ENCODE results near the gene CLSTN2.

Gene CLSTN2

GRCh38 chr3:140568131-140568530 lies 633.1 kb downstream of the CLSTN2 start:
- in situ Hi-C loops (cut with MboI; ENCODE audit: low pct_unique_long_range_greater_than_20kb, low sequenced_read_pairs), result no loop called here
- no peak for DNase-seq

DNA sequence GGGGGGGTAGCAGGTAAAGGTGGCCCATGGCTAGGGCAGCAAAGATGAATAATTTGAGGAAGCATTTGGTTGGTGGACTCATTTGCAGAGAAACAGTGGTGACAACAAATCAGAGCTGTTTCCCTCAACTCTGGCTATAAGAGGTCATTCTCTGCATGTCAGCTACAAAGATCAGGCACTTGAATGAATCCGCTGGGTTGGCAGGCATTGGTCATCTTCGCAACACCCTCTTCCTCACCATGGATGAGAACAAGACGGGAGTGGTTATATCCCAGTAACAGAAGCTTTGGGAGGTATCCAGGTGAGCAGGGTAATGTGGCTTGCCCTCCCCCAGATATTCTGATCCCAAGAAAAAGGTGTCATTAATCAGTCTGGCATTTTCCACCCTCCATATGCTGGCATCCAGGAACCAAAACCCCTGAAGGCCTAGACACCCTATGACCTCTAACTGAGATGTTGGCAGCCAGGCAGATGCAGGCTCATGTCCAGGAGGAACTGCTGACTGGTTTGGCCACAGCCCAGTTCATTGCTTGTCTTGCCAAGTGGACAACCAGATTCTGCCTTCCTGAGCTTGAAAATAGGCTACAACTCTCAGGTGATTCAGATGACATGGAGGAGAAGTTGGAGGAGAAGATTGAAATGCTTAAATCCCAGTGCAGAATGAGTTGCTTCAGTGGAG lies 634.0 kb downstream of the CLSTN2 start:
- in situ Hi-C loops (cut with MboI; ENCODE audit: low pct_unique_long_range_greater_than_20kb, low sequenced_read_pairs), result no loop called here
- DNase-seq, result no peak

- in situ Hi-C loops (cut with MboI; ENCODE audit: low pct_unique_long_range_greater_than_20kb, low sequenced_read_pairs), result no loop called here
- DNase-seq, result no peak
These were observed 635.6 kb downstream of the CLSTN2 start for GRCh38 chr3:140570602-140571001.

- no peak for DNase-seq
- in situ Hi-C loops (cut with MboI; ENCODE audit: low pct_unique_long_range_greater_than_20kb, low sequenced_read_pairs), result no loop called here
These were observed 636.9 kb downstream of the CLSTN2 start for GRCh38 chr3:140571836-140572235.

DNA sequence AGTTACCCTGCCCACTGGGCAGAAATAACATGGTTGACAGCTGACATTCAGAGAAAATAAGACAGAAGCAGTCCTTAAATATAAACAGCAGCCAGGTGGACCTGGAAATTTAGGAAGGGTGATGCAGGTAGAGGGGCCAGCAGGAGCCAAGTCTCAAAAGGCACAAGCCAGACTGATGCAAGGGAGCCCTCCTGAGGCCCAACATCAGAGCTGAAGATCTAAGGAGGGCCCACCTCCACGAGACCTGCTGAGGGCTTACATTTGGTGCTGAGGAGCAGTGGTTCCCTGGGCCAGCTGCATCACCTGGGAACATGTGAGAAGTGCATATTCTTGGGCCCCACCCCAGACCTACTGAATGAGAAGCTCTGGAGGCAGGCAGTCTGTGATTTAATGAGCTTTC lies 637.3 kb downstream of the CLSTN2 start:
- no peak for DNase-seq

DNA sequence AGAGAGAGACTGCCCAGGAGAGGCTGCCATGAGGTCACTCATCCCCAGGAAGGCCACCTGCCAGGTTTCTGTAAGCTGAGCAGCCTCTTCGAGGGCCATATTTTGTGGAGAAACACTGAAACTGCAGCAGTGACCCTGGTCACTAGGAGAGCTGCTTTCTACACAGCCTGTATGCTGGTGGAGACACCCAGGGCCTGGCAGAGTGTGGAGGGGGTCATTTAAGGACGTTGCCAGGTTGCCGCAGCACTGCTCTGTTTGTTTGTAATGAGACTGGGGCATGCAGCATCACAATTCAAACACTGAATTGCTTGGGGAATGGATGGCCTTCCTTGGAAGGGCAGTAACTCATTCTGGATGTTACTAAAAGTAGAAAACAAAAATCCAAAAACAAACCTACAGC lies 638.0 kb downstream of the CLSTN2 start:
- in situ Hi-C loops (cut with MboI; ENCODE audit: low pct_unique_long_range_greater_than_20kb, low sequenced_read_pairs), result no loop called here
- no peak for DNase-seq

More for the DNA sequence above, 637.3 kb downstream of the CLSTN2 start:
- in situ Hi-C loops (cut with MboI; ENCODE audit: low pct_unique_long_range_greater_than_20kb, low sequenced_read_pairs), result no loop called here

DNA sequence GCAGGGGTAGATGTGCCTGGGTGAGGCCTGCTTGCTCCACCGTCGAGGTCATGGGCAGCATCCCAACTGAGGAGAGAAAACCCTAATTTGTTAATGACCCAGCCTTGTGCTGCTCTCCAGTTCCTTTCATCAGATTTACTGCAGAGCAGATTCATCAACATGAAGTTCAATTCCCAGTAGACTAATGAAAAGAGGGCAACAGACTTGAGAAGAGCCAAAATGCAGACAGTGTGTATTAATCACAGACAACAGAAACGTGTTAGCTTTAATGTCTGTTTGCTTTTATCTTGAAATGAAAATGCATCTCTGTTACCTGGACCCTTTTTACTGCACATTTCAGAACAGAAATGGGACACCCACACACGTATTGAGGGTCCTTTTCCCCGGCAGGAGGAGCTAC lies 639.4 kb downstream of the CLSTN2 start:
- in situ Hi-C loops (cut with MboI; ENCODE audit: low pct_unique_long_range_greater_than_20kb, low sequenced_read_pairs), result no loop called here
- DNase-seq, result no peak

GRCh38 chr3:140576449-140576848 lies 641.5 kb downstream of the CLSTN2 start:
- in situ Hi-C loops (cut with MboI; ENCODE audit: low pct_unique_long_range_greater_than_20kb, low sequenced_read_pairs), result no loop called here
- DNase-seq, result no peak

DNA sequence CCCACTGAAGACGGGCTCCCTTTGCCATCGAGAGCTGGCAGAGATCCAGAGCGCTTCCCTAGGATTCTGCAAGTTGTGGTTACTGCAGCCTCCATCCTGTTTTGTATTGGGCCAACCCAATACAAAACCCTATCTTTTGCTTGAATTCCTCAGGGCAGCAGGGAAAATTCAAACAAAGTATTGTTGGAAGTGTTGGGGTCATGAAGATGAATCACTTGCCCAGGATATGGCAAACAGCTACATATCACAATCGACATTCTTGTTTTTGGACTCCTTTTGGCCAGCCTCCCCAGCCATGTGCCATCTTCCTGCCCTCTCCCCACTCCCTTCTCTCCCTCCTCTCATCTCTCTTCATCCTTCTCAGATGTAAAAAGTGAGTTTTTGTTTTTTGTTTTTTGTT lies 642.9 kb downstream of the CLSTN2 start:
- no peak for DNase-seq
- in situ Hi-C loops (cut with MboI; ENCODE audit: low pct_unique_long_range_greater_than_20kb, low sequenced_read_pairs), result no loop called here

DNA sequence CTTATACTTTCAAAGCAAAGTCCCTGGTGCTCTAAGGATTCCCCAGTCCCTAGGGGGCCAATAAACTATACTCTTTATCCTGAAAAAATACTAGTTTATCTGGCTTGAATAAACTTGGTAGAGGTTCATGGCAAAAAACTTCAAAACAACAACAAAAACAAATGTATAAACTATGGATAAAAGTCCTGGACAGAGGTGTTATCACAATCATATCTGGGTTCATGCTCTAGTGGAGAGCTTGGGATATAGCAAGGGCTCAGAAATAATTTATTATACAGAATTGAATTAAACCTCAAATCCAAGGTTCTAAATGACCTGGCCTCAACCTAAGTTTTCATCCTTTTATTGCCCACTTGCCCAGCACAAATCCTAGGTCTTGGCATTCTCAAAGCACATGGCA lies 644.3 kb downstream of the CLSTN2 start:
- in situ Hi-C loops (cut with MboI; ENCODE audit: low pct_unique_long_range_greater_than_20kb, low sequenced_read_pairs), result no loop called here
- no peak for DNase-seq

DNA sequence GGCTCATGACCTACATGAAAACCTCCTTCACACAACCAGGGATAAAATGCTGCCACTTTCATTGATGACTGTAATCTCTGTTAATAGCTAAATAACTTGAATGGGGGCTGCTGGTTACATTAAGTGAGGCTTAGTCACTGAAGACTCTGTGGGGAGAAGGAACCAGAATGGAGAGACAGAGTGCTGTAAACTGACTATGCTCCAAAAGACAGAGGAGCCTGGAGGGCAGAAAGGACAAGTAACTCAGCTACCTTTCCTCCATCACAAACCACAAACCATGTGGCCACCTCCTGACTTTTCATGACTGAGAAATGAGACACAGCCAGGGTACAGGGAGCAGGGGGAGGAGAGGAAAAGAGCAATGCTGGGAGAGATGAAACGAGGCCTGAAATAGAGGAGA lies 645.8 kb downstream of the CLSTN2 start:
- DNase-seq, result no peak
- in situ Hi-C loops (cut with MboI; ENCODE audit: low pct_unique_long_range_greater_than_20kb, low sequenced_read_pairs), result no loop called here

DNA sequence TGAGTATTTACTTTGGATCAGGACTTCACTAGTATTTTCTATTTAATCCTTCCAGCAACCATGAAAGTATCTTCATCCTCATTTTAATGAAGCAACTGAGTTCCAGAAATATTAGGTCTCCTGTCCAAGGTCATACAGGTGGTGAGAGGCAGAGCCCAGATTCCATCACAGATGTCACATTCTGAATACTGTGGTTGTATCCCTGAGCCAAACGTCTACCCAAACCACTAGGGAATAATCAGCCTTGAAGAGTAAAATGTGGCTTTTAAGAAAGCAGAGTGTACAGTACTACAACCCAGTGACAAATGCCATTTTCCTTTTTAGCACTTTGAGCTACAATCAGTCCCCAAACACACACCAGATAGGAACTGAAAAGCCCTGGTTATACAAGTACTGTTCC lies 649.6 kb downstream of the CLSTN2 start:
- no peak for DNase-seq
- in situ Hi-C loops (cut with MboI; ENCODE audit: low pct_unique_long_range_greater_than_20kb, low sequenced_read_pairs), result no loop called here

GRCh38 chr3:140585828-140586227 lies 650.8 kb downstream of the CLSTN2 start:
- in situ Hi-C loops (cut with MboI; ENCODE audit: low pct_unique_long_range_greater_than_20kb, low sequenced_read_pairs), result no loop called here
- DNase-seq, result no peak

- in situ Hi-C loops (cut with MboI; ENCODE audit: low pct_unique_long_range_greater_than_20kb, low sequenced_read_pairs), result no loop called here
- DNase-seq, result no peak
These were observed 651.3 kb downstream of the CLSTN2 start for GRCh38 chr3:140586311-140586710.

DNA sequence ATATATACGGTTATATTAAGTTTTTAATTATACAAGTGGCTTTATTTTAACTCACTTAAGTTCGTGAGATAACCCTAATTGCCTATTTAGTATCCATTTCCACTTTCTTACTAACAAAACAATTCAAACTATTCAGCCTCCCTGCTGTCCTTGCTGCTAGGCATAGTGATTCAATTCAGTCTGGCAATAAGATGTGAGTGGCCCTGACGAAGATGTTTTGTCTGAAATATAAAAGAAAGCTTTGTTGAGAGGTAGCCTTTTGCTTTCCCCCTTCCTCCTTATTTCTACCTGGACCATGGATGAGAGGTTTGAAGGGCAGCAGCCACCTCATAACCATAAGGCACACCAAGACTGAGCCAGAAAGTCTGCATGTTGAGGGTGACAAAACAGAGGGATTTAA lies 653.6 kb downstream of the CLSTN2 start:
- in situ Hi-C loops (cut with MboI; ENCODE audit: low pct_unique_long_range_greater_than_20kb, low sequenced_read_pairs), result no loop called here
- DNase-seq, result no peak

DNA sequence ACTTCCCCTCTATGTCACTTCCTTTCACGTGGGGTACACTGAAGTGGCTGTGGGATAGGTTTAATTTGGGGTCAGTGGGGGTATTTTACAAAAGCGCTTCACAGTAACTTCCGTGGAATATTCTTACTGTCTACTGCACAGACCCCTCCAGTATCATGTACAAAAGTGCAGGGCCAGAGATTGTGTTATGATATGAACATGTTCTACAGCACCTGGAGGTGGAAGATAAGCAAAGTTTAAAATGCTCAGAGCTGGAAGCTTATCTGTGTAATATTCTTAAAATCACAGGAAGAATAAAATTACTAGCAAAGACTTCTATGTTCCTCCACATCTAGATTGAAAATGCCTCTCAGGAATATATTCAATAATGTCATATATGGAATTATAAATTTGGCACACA lies 658.8 kb downstream of the CLSTN2 start:
- no peak for DNase-seq
- in situ Hi-C loops (cut with MboI; ENCODE audit: low pct_unique_long_range_greater_than_20kb, low sequenced_read_pairs), result no loop called here

GRCh38 chr3:140595295-140595694 lies 660.3 kb downstream of the CLSTN2 start:
- in situ Hi-C loops (cut with MboI; ENCODE audit: low pct_unique_long_range_greater_than_20kb, low sequenced_read_pairs), result no loop called here
- no peak for DNase-seq

DNA sequence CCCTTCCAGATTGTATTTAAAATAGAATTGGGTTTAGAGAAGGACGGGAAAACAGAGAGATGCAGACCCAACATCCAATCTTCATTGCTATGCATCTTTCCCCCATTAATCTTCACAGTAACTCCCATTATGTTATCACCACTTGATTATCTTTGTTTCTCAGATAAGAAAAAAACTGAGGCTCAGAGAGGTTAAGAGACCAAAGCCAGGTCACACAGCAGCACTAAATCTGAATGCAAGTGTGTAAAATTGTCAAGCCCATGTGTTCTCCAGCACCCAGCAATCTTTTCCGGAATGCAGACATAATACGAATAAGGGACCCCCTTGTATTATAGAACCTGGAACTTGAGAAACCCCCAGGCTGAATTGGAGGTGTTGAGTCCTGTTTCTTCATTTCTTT lies 662.4 kb downstream of the CLSTN2 start:
- DNase-seq, result no peak

GRCh38 chr3:140597792-140598191 lies 662.8 kb downstream of the CLSTN2 start:
- DNase-seq, result no peak
- in situ Hi-C loops (cut with MboI; ENCODE audit: low pct_unique_long_range_greater_than_20kb, low sequenced_read_pairs), result no loop called here

More for the DNA sequence above, 662.4 kb downstream of the CLSTN2 start:
- in situ Hi-C loops (cut with MboI; ENCODE audit: low pct_unique_long_range_greater_than_20kb, low sequenced_read_pairs), result no loop called here

DNA sequence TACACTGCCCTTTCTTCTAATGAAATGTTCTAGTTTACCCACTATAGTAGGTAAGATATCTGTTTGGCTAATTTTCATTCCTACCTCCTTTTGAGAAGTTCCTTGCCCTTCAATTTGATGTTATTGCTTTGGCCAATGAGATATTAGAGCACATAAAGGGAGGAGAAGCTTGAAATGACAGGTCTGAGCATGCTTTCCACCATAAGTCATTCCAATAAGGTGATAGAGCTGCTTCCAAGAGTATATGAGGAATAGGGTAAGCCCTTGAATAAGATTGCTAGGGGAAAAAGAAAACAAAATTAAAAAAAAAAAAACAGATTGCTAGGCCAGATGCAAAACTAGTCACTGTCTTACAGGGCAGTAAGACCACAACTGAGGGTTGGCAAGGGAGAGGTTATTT lies 664.0 kb downstream of the CLSTN2 start:
- DNase-seq, result no peak
- in situ Hi-C loops (cut with MboI; ENCODE audit: low pct_unique_long_range_greater_than_20kb, low sequenced_read_pairs), result no loop called here

GRCh38 chr3:140599496-140599895 lies 664.5 kb downstream of the CLSTN2 start:
- DNase-seq, result no peak
- in situ Hi-C loops (cut with MboI; ENCODE audit: low pct_unique_long_range_greater_than_20kb, low sequenced_read_pairs), result no loop called here

GRCh38 chr3:140601881-140602280 lies 666.9 kb downstream of the CLSTN2 start:
- in situ Hi-C loops (cut with MboI; ENCODE audit: low pct_unique_long_range_greater_than_20kb, low sequenced_read_pairs), result no loop called here

More at GRCh38 chr3:140601881-140602280, 666.9 kb downstream of the CLSTN2 start:
- DNase-seq, result no peak
